ENCODE measurements around the gene FOXN4. TPM values are rescaled to one million over a fixed set of nuclear protein-coding genes. Genes with fewer than 3 reads are reported as not detected.
A peak's percentile ranks its signal among the peaks of the same experiment; 100 is the strongest.

Gene FOXN4
- total and polyA plus RNA-seq, 2 donors from 2014 or later = 0.82 TPM; not detected in 1

DNA sequence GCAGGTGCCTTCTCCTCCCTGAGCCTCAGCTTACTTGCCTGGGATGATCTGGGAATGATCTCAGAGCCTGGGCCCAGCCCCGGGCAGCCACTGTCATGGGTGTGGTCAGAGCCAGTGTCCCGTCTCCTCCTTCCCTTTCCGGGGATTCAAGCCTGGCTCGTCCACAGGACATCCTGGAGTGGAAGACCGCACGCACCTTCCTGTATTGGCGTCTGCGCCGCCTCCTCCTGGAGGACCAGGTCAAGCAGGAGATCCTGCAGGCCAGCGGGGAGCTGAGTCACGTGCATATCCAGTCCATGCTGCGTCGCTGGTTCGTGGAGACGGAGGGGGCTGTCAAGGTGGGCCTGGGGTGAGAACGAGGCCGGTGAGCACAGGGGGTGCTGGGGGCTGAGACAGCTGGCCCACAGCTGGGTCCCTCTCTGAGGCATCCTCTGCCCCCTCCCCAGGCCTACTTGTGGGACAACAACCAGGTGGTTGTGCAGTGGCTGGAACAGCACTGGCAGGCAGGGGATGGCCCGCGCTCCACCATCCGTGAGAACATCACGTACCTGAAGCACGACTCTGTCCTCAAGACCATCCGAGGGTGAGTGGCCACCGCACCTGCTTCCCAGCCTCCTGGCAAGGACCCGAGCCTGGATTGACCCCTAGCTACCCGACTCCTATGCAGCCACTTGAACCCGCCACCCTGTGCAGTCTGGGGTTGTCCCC lies 44.0 kb downstream of the FOXN4 start:
- intact Hi-C loops (cut with DNase I) = loop anchor here (10.0 kb wide), 1 partner anchor 120 kb away; no protein-coding TSS in a partner anchor
- FAIRE-seq = no peak
- H3K27me3 ChIP-seq (ENCODE audit: control insufficient read depth, insufficient read depth, low read length) = no peaks in the 10 kb centered on the region
- no peaks in the 10 kb centered on the region for H3K9me3 ChIP-seq (ENCODE audit: control insufficient read depth in 2 of 3, insufficient read depth in 1 of 3, low read length in 3 of 3)
- no peak overlapping the region for H3K9ac ChIP-seq (ENCODE audit: low read length in 3 of 3)
- H3K4me3 ChIP-seq (ENCODE audit: low read length in 3 of 3) = no peak overlapping the region
- DNase-seq = no peak
- peaks cover 0 to 52% (median 26%) of the 10 kb centered on the region in 3 donors for H3K36me3 ChIP-seq (ENCODE audit: control insufficient read depth in 2 of 3, insufficient read depth in 3 of 3, low read length in 3 of 3)
- peaks cover 0 to 2% (median 0%) of the 10 kb centered on the region in 3 donors for H3K4me1 ChIP-seq (ENCODE audit: control insufficient read depth in 2 of 3, insufficient read depth in 2 of 3, low read depth in 1 of 3, low read length in 3 of 3)
- TF ChIP-seq, protein P1, sequence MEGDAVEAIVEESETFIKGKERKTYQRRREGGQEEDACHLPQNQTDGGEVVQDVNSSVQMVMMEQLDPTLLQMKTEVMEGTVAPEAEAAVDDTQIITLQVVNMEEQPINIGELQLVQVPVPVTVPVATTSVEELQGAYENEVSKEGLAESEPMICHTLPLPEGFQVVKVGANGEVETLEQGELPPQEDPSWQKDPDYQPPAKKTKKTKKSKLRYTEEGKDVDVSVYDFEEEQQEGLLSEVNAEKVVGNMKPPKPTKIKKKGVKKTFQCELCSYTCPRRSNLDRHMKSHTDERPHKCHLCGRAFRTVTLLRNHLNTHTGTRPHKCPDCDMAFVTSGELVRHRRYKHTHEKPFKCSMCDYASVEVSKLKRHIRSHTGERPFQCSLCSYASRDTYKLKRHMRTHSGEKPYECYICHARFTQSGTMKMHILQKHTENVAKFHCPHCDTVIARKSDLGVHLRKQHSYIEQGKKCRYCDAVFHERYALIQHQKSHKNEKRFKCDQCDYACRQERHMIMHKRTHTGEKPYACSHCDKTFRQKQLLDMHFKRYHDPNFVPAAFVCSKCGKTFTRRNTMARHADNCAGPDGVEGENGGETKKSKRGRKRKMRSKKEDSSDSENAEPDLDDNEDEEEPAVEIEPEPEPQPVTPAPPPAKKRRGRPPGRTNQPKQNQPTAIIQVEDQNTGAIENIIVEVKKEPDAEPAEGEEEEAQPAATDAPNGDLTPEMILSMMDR (IDR thresholded peaks at IDR 0.05; ENCODE audit: borderline replicate concordance, extremely low read depth, insufficient read depth) = no peak
- no peak overlapping the region for H3K27ac ChIP-seq (ENCODE audit: low read depth in 2 of 2, low read length in 2 of 2)

DNA sequence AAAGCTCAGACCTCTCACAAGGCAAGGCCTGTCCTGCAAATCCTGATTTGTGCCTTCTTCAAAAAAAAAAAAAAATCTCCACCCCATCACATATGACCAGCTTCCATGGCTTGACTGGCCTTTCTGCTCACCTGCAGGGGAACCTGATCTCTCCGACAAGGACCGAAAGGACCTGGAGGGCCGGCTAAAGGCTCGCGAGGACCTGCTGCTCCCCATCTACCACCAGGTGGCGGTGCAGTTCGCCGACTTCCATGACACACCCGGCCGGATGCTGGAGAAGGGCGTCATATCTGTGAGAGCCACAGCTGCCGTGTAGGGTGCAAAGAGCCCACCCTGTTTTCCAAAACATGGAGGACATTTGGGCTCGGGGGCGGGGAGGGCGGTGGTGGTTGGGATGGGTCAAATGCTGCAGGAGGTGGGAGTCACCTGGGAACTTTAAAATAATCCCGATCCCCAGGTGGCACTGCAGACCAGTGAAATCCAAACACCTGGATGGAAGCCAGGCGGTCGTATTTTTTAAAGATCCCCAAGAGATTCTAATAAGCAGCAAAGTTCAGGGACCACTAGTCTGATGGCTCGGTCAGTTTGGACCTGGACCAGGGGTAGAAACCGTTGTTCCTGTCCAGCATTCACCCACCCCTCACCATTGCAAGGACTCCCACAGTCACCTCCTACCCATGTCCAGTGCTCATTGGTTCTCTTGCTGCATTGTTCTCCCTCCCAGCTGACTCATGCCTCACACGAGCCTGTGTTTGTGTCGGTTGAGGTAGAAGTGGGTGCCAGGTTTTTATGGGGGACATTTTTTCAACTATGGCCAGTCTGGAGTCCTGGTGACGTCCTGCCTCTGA lies 44.8 kb downstream of the FOXN4 start:
- TF ChIP-seq, protein P1 (IDR thresholded peaks at IDR 0.05; ENCODE audit: borderline replicate concordance, extremely low read depth, insufficient read depth) = peak; percentile 69
- Histone ChIP-seq H3K4me3 (ENCODE audit: low read length in 3 of 3) (no peak overlapping the region), H3K36me3 (ENCODE audit: control insufficient read depth in 2 of 3, insufficient read depth in 3 of 3, low read length in 3 of 3) (peaks cover 0 to 54% (median 32%) of the 10 kb centered on the region in 3 donors), H3K9me3 (ENCODE audit: control insufficient read depth in 2 of 3, insufficient read depth in 1 of 3, low read length in 3 of 3) (no peaks in the 10 kb centered on the region), H3K27me3 (ENCODE audit: control insufficient read depth, insufficient read depth, low read length) (no peaks in the 10 kb centered on the region), H3K27ac (ENCODE audit: low read depth in 2 of 2, low read length in 2 of 2) (no peak overlapping the region), H3K4me1 (ENCODE audit: control insufficient read depth in 2 of 3, insufficient read depth in 2 of 3, low read depth in 1 of 3, low read length in 3 of 3) (peaks cover 0 to 2% (median 0%) of the 10 kb centered on the region in 3 donors), H3K9ac (ENCODE audit: low read length in 3 of 3) (no peak overlapping the region)
- DNase-seq = peak; percentile 84 to 88 (median 87)
- no peak for FAIRE-seq
- intact Hi-C loops (cut with DNase I) = loop anchor here (10.0 kb wide), 1 partner anchor 120 kb away; no protein-coding TSS in a partner anchor

DNA sequence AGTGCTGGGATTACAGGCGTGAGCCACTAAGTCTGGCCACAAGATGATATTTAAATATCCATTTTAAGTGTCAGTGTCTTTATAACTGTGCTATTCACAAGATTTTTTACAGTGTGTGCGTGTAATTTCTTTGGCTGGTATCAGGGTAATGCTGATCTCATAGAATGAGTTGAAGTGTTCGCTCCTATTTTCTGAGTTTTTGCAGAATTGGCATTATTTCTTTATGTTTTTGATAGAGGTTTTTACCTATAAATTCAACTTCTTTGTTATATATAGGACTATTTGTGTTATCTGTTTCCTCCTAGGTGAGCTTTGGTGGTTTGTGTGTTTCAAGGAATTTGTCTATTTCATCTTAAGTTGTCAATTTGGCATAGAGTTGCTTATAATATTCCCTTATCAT lies 45.6 kb downstream of the FOXN4 start:
- no peak for DNase-seq
- Histone ChIP-seq H3K9ac (ENCODE audit: low read length in 3 of 3) (no peak overlapping the region), H3K4me3 (ENCODE audit: low read length in 3 of 3) (no peak overlapping the region), H3K4me1 (ENCODE audit: control insufficient read depth in 2 of 3, insufficient read depth in 2 of 3, low read depth in 1 of 3, low read length in 3 of 3) (peaks cover 0 to 2% (median 0%) of the 10 kb centered on the region in 3 donors), H3K27me3 (ENCODE audit: control insufficient read depth, insufficient read depth, low read length) (no peaks in the 10 kb centered on the region), H3K9me3 (ENCODE audit: control insufficient read depth in 2 of 3, insufficient read depth in 1 of 3, low read length in 3 of 3) (no peaks in the 10 kb centered on the region), H3K36me3 (ENCODE audit: control insufficient read depth in 2 of 3, insufficient read depth in 3 of 3, low read length in 3 of 3) (peaks cover 0 to 56% (median 38%) of the 10 kb centered on the region in 3 donors), H3K27ac (ENCODE audit: low read depth in 2 of 2, low read length in 2 of 2) (no peak overlapping the region)
- TF ChIP-seq, protein P1 (IDR thresholded peaks at IDR 0.05; ENCODE audit: borderline replicate concordance, extremely low read depth, insufficient read depth) = no peak
- intact Hi-C loops (cut with DNase I) = loop anchor here (10.0 kb wide), 1 partner anchor 121 kb away; no protein-coding TSS in a partner anchor
- FAIRE-seq = no peak
